Fibroblast of mammary gland (primary cell): ENCODE results near the gene OTX1.
A peak's percentile ranks its signal among the peaks of the same experiment; 100 is the strongest.

Source experiments
- DNase-seq: peaks from one replicate; pipeline ENCODE4 v3.0.0-alpha.2; 2010; ENCODE audit warnings: low read depth
- H3K4me3 ChIP-seq: 2 replicates; pipeline ENCODE4 v1.5.1; 2011; ENCODE audit warnings: low read depth, mild to moderate bottlenecking, low read length, moderate library complexity; ENCODE audit not compliant: control insufficient read depth
- CTCF ChIP-seq: conservative IDR thresholded peaks from 2 replicates; pipeline ENCODE4 v1.5.1; 2011; ENCODE audit warnings: low read depth, low read length, inconsistent platforms; ENCODE audit not compliant: control insufficient read depth, insufficient read depth

The OTX1 gene

GRCh38 chr2:63050334-63051041 lies at the start of gene OTX1:
OTX1 (plus strand) TSS chr2:63050830; CDS start chr2:63052991, 2,161 bp downstream.
- peak; percentile 40 for DNase-seq
- TF ChIP-seq CTCF: no peak
- H3K4me3 ChIP-seq: peak within 1 kb of the TSS; percentile 59

- no peak for TF ChIP-seq CTCF
- DNase-seq: no peak
- no peak overlapping the region for H3K4me3 ChIP-seq
These were observed 49.1 kb upstream of the OTX1 start for GRCh38 chr2:63001576-63001975.

- TF ChIP-seq CTCF: no peak
- DNase-seq: no peak
- H3K4me3 ChIP-seq: no peak overlapping the region
These were observed 47.3 kb upstream of the OTX1 start for GRCh38 chr2:63003351-63003750.

GRCh38 chr2:63007813-63008458 lies 42.7 kb upstream of the OTX1 start:
- no peak overlapping the region for H3K4me3 ChIP-seq
- DNase-seq: no peak
- TF ChIP-seq CTCF: no peak

GRCh38 chr2:63008838-63009237 lies 41.8 kb upstream of the OTX1 start:
- no peak for TF ChIP-seq CTCF
- H3K4me3 ChIP-seq: no peak overlapping the region
- no peak for DNase-seq

- TF ChIP-seq CTCF: no peak
- DNase-seq: no peak
- no peak overlapping the region for H3K4me3 ChIP-seq
These were observed 41.1 kb upstream of the OTX1 start for GRCh38 chr2:63009490-63009889.

- DNase-seq: no peak
- TF ChIP-seq CTCF: no peak
- no peak overlapping the region for H3K4me3 ChIP-seq
These were observed 38.1 kb upstream of the OTX1 start for GRCh38 chr2:63012541-63012940.
